ENCODE data around the gene RHOF.

- TF ChIP-seq POLR2A (IDR thresholded peaks at IDR 0.05) (peak in 1 of 2 donors; percentile 41), CTCF (IDR thresholded peaks at IDR 0.05) (peak in 1 of 6 experiments; percentile 12)
Measured at GRCh38 chr12:121753844-121754264, 39.6 kb downstream of the RHOF start.
